GM19035 (cell line): Measurements from ENCODE around the gene MICAL2.

ENCODE experiments used
- ATAC-seq: cut with Tn5 transposase; IDR thresholded peaks from one replicate; pipeline ENCODE4 v1.9.1; 2021; ENCODE audit not compliant: unreplicated experiment

The MICAL2 gene

DNA sequence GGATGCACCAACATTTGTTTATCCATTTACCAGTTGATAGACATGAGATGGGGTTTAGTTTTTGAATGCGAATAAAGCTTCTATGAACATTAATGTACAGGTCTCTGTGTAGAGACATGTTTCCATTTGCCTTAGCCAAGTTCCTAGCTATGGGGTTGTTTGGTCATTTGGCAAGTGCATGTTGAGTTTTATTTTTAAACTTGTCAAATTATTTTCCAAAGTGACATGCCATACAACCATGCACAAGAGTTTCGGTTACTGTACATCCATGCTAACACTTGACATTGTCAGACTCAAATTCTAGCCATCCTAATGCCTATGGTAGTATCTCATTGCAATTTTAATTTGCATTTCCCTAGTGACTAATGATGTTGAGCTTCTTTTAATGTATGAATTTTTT lies 196.4 kb downstream of the MICAL2 start:
- ATAC-seq: no peak

DNA sequence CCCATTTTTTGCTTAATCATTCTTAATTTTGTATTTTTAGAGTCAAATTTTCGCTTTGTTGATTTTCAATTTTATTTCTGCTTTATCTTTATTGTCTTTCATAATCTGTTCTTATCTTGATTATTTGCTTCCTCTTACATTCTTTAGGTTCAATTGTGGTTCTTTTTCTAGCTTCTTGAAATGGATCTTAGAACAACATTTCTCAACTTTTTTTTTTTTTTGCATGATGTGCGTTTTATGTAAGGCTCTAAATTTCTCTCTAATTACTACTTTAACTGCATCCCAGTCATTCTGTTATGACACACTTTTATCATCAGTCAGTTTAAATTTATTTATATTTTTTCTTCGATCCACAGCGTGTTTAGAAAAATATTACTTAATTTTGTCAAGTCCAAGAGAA lies 201.7 kb downstream of the MICAL2 start:
- no peak for ATAC-seq
